Brain microvascular endothelial cell (primary cell): ENCODE data around the gene RPS6KA3.

Experiments used
- DNase-seq: peaks from one replicate; pipeline ENCODE4 v3.0.0-alpha.2; 2020
- H3K27ac ChIP-seq: fragments of 250-450 bp; sonication (Bioruptor Pico); 2 replicates; pipeline ENCODE4 v1.5.1; 2020; ENCODE audit warnings: mild to moderate bottlenecking, moderate library complexity
- H3K27me3 ChIP-seq: fragments of 250-450 bp; sonication (Bioruptor Pico); replicated peaks from 2 replicates; pipeline ENCODE4 v1.5.1; 2020; ENCODE audit warnings: mild to moderate bottlenecking
- H3K36me3 ChIP-seq: fragments of 250-450 bp; sonication (Bioruptor Pico); replicated peaks from 2 replicates; pipeline ENCODE4 v1.5.1; 2020; ENCODE audit warnings: mild to moderate bottlenecking
- H3K4me3 ChIP-seq: 2 replicates; pipeline ENCODE4 v1.5.1; 2011; ENCODE audit warnings: low read depth, mild to moderate bottlenecking, control low read depth, low read length, moderate library complexity
- CTCF ChIP-seq: IDR thresholded peaks from 2 replicates; pipeline ENCODE4 v1.5.1; 2011; ENCODE audit warnings: low read depth, mild to moderate bottlenecking, moderate library complexity, low read length, control low read depth, inconsistent platforms; ENCODE audit errors: missing control alignments
- in situ Hi-C: cut with HindIII; loops from 2 replicates; pipeline ENCODE4 v1.10.0; 2017; ENCODE audit warnings: low sequenced_read_pairs, low pct_ligation_motif_present

RPS6KA3 gene

GRCh38 chrX:20118065-20118824 lies 148.5 kb downstream of the RPS6KA3 start:
- Histone ChIP-seq H3K36me3 (no peaks in the 10 kb centered on the region), H3K4me3 (no peak overlapping the region), H3K27ac (no peak overlapping the region), H3K27me3 (no peaks in the 10 kb centered on the region)
- in situ Hi-C loops = no loop called here
- no peak for DNase-seq
- no peak for TF ChIP-seq CTCF

DNA sequence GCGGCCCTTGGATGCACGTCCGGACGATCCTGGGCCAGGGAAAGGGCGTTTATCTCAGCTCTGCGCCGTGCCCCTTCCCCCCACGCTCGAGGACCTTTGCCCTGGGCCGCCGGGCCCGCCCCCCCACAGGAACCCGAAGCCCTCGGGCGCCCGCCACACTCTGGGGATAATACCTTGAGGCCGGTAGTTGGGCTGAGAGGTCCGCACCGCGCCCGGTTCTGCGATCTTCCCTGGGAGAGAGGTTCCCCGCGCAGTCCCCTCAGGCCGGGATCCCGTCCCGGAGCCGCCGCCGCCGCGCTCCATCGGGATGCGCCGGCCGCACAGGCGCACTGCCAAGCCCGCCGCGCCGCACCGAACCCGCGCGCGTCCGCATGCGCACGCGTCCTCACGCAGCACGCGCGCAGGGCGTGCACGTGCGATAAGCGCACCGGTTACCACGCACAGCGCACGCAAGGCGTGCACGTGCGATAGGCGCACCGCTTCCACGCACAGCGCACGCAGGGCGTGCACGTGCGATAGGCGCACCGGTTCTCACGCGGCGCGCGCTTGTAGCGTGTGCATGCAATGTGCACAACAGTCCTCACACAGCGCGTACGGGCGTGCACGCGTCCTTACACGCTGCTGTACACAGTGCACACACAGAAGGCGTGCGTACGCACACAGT lies 150.0 kb downstream of the RPS6KA3 start, which contains the start of gene MAP7D2:
Gene MAP7D2 (minus strand): TSS at position 331 of the 664 bp plus-strand sequence. CDS start 28 bp downstream, at position 303.
- in situ Hi-C loops = no loop called here
- Histone ChIP-seq H3K4me3 (peak within 1 kb of the TSS; percentile 41), H3K36me3 (no peaks in the 10 kb centered on the region), H3K27me3 (no peaks in the 10 kb centered on the region), H3K27ac (no peak within 1 kb of the TSS)
- DNase-seq = no peak
- TF ChIP-seq CTCF = no peak

- in situ Hi-C loops = no loop called here
- H3K36me3 ChIP-seq = no peaks in the 10 kb centered on the region
- no peak overlapping the region for H3K27ac ChIP-seq
- TF ChIP-seq CTCF = no peak
- no peak for DNase-seq
- no peaks in the 10 kb centered on the region for H3K27me3 ChIP-seq
- peak overlapping the region; percentile 41 for H3K4me3 ChIP-seq
Measured at GRCh38 chrX:20116087-20116576, 150.6 kb downstream of the RPS6KA3 start.

DNA sequence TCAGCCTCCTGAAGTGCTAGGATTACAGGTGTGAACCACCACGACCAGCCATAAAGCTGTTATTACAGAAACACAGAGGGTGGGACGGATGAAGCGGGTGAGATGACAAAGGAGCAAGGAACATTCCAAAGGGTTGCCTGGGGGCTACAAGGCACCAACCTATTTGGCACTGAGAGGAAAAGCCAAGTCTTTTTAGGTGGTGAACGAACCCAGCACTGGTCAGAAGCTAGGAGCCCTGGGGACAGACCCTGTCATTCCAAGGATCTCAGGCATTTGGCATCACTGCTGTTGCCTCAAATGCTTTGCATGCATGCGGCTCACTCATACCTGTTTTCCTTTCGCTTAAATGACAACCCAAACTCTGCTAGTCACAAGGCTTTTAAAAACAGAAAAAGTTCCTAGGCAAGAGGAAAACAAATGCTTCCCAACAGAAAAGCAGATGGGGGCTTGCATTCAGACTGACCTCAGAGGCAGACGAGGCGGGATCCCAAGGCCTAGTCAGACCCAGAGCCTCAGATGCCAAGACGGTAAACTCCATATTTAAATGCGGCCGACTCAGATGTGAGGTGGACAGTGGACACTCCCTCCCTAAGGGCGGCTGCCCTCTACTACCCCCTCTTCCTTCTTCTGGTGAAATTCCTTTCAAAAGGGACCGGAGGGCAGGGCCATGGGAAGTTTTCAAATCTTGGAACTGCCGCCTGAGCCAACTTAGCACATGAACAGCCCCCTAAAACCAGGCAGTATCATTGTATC lies 154.5 kb downstream of the RPS6KA3 start:
- Histone ChIP-seq H3K4me3 (no peak overlapping the region), H3K27ac (no peak overlapping the region), H3K36me3 (no peaks in the 10 kb centered on the region), H3K27me3 (no peaks in the 10 kb centered on the region)
- in situ Hi-C loops = no loop called here
- no peak for TF ChIP-seq CTCF
- DNase-seq = no peak

DNA sequence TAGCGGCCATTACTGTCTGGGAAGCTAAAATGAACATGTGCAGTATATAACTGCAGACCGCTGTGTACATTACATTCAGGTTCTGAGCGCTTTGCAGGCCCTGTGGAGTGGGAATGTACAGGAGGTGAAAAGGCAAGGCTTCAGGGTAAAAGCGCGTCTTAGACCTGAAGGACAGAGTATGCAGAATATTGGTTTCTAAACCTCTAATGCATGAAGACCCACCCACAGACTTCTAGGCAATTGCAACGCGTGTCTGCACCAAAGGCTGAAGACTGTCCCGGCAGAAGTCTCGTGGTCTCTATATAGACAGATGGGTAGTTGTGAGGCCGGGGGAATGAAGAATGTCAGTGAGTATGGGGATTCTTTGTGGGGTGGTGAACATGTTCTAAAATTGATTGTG lies 155.4 kb downstream of the RPS6KA3 start:
- in situ Hi-C loops = no loop called here
- H3K27me3 ChIP-seq = no peaks in the 10 kb centered on the region
- no peak for DNase-seq
- H3K4me3 ChIP-seq = no peak overlapping the region
- H3K36me3 ChIP-seq = no peaks in the 10 kb centered on the region
- TF ChIP-seq CTCF = no peak
- H3K27ac ChIP-seq = no peak overlapping the region
